NCI-H2171 (cell line): Measurements from ENCODE around the gene RGS3.

Source experiments
- DNase-seq: peaks from one replicate; lab custom pipeline; 2025; lab: John Stamatoyannopoulos, UW

The RGS3 gene

DNA sequence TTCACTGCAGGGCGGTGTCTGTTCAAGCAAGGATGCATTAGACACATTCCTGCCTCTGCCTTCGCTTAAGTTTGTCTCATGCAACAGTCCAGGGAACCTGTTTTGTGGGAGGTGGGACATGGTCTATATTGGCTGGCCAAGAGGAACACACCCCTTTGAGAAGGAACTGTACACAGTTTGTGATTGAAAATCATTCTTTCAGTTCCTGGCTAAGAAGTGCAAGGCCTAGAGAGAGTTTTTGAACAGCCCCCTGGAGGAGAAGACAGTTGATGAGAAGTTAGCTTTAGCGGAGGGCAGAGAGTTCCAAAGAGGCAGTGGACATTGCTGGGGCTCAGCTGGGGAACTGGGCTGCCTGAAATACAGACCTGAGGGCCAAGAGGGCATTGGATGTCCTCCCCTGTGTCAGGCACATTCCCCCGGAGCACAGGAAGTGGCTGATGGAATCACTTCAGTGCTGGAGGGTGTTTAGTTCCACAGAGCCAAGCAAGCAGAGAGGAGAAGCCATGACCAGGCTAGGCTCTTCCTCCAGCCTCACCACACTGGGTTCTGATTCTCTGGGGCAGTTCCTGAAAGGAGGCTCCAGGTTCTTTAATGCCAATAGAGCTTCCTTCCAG is 66.6 kb downstream of the RGS3 start:
- no peak for DNase-seq

DNA sequence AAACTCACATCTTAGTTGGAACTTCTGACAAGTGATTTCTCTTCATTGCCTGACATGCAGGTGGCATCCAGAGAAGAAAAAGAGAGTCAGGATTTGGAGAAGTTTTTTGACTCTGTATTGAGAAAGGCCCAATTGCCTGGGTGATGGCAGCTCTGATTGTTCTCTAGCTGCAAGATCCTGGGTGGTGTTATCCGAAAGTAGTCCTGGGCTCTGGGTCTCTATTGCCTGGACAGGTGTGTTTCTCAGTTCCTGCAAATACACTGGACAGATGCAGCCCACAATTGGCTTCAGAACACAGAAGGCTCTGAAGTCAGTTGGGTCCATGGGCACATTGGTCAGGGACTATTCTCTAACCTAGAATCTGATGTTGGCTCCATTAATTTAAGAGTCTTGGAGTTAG is 67.4 kb downstream of the RGS3 start:
- DNase-seq, result no peak

DNA sequence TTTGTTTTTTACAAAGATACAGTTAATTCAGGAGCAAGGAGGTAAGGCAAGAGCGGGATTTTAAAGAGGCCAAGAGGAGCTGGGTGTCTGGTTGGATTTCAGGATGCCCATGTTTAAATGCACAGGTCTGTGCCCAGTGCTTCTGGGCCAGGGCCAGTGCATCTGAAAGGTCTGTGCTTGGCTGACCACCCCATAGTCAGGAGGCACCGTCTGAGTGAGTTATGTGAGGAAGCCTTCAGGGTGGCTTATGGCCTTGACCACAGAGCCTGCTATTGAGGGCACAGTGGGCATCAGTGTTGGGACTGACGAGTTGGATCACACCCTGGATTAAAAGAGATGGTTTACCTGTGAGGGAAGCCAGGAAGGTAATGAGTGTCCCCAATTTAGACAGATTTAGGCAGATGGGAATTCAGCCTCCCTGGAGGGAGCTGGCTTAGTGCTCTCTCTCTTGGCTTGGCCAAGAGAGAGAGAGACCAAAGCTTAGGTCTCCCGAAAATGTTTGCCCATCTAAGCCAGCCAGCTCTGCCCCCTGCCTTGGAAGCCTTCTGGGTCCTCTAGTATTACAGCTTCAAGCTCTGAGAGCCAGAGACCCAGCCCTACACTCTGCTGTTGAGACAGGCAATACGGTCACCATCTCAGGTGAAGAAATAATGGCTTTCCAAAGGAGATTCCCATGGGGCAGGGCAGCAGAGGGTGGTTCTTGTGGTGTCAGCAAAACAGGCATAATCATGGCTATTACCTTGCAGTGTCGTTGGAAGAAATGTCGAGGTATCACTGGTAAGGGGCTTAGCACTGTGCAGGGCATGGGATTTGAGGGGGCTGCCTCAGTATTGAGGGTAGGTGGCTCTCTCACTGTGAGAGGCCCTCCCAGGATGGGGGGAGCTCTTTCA is 68.6 kb downstream of the RGS3 start:
- DNase-seq, result no peak

DNA sequence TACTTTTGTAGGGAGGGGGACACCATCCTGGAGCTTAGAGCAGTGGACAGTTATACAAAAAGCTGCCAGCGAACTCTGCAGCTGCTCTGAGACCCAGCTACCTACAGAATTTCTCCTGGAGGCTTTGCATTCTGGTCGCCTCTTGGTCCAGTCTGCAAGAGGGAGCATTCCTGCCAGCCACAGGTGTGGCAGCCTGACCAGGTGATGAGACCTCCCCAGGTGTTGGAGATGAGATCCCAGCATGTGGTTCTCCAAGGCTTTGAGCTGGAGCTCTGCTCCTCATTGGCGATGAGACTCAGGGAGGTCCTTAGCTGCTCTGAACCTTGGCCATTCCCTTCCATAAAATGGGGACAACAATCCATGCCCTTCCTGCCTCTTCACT is 69.3 kb downstream of the RGS3 start:
- DNase-seq, result no peak

DNA sequence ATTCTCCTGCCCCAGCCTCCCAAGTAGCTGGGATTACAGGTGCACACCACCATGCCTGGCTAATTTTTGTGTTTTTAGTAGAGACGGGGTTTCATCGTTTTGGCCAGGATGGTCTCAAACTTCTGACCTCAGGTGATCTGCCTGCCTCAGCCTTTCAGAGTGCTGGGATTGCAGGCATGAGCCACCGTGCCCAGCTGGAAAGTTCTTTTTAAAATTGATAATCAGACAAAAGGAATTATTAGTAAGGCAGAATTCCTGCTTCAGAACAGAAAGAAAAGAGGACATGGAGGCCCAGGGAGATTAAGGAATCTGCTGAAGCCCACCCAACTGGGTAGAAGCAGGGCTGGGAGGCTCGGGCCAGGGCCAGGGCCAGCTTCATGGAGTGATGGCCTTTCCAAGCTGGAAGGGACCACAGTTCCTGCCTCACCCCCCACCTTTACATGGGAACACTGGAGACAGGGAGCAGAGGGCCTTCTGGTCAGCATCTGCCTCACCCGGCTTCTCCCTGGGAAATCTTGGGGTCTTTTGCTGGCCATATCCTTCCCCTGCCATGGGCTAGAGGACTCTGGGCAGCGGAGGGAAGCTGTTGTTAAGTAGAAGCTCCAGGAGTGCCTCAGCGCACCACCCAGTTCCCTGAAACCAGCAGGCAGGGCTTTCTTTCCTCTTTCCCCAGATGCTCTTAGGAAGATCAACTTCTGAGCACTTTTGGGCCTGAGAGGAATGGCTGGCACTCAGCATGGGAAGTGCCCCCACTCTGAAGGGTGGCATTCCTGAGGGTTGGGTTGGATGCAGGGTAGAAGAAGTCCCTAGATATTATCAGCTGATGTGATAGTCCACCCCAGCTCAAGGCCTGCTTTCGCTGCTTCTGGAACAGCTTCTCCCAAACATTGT is 70.1 kb downstream of the RGS3 start:
- no peak for DNase-seq

DNA sequence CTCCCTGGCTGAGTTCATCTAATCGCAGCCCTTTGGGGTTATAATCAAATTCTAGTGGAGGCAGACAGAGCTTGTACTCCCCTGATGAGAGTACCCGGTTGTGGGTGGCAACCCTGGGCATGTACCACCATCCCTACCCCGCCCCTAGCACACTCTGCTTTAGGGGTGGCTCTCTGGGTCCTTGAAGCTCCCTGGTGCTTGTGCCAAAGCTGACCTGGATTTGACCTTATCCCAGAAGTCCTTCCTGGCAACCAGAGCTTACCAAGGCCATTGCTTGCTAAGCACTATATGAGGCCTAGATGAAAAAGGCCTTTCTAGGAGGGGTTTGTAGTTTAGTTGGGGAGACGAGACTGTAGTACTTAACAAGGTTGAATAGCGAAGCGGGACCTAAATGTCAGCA is 72.2 kb downstream of the RGS3 start:
- no peak for DNase-seq

DNA sequence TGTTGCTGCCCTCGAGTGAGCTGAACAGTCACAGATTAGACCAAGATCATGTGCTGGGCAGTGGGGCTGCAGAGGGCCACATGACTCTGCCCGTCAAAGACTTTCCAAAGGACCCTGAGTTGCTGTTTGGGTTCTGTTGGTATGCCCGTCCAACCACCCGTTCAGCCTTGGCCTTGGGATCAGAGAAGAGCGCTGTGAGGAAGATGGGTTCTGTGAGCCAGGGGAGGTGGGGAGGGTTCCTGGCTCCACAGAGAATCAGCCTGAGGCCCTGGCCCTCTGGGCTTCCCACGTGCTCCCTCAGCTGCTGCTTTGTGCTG is 72.6 kb downstream of the RGS3 start:
- DNase-seq, result no peak

DNA sequence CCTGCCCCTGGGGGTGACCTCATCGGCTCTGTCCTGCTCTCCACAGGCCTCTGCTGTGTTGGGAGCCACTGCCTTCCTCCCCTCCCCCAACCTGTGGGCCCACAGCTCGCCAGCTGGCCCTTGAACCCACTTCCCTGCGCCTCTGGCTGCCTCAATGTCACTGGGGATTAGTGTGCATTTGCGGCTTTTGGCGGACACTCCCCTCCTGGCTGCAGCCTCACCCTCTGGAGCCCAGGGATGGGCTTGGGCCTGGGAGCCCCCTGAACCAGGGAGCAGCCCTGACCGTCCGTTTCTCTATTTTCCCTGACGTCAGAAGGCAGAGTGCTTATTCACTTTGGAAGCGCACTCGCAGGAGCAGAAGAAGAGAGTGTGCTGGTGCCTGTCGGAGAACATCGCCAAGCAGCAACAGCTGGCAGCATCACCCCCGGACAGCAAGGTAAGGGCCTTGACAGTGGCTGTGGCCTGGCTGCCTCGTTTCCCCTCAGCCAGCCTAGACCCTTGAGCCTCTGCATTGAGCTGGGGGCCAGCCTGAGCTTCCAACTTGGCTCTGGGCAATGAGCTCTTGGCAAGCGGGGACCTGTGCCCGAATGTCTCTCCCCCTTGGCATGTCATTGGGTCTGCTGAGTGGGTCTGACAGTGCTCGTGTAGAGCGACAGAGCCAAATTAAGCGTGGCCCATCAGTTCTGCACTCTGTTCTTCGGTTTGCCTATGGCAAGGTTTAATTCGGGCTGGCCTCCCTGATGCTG is 73.1 kb downstream of the RGS3 start:
- no peak for DNase-seq

DNA sequence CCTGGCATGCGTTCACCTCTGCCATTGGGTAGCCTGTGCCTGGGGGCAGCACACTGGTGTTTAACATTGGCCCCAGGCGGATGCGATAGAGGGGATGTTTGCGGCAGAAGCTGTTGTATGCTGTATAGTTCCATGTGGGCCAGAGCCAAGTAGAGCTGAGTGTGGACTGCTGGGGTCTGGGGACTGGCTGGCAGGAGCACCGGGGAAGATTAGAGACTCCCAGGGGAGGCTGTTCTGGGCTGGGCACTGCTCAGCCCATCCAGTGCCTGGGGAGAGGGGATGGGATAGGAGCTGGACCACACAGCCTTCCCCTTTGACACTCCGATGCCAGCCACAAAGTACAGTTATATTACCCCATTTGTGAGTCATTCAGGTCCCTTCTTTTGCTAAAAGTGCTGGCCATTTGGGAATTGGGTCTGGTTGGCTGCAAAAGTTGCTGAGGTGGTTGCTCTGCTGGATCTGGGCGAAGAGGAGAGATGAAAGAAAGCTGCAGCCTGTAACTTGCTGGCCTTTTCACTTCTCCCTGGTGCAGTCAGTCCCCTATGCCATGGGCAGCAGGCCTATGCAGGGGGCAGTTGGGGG is 73.8 kb downstream of the RGS3 start:
- no peak for DNase-seq

DNA sequence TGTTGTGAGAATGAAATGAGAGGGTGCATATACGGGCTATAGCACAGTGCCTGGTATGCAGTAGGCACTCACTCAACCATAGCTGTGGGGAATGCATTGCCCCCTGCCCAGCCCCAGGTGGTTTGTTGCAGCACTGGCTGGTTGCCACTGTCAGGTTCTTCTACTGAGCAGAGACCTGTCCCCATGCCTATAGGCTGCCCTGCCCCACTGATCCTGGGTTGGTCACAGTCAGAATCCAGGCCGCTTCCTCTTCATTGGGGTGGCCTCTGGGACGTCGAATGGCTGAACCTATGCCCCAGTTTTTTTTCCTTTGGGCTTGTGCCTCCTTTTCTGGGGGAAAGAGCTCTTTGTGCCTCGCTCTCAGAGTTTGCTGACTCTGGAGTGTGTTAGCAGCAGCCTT is 74.6 kb downstream of the RGS3 start:
- DNase-seq, result no peak

DNA sequence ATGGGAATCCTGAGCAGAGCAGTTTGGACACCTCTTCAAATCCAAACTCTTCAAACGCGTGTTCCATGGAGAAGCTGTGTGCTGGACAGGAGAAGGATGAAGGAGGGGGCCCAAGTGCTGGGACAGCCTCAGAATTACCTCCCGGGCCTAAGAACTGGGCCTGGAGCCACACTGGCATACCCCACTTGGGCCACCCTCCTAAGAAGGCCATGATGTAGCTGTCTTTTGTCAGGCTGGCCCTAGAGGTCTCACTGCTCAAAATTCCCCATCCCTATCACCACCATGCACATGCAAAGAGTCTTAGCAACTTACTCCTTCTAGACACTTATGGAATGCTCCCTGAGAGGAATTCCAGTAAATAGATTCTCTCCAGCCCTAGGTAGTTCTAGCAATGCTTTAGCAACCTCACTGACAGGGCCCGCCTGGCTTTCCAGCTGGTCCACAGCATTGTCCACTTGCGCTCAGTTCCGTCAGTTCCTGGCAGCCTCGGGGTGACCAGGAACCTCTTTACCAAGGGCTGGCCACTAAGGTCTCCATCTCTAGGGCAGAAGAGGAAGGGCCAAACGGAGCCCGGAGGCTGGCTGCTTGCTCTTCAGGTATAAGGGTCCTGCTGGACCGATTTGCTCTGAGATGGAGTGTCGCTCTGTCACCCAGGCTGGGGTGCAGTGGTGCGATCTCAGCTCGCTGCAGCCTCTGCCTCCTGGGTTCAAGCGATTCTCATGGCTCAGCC is 75.3 kb downstream of the RGS3 start:
- DNase-seq, result no peak

DNA sequence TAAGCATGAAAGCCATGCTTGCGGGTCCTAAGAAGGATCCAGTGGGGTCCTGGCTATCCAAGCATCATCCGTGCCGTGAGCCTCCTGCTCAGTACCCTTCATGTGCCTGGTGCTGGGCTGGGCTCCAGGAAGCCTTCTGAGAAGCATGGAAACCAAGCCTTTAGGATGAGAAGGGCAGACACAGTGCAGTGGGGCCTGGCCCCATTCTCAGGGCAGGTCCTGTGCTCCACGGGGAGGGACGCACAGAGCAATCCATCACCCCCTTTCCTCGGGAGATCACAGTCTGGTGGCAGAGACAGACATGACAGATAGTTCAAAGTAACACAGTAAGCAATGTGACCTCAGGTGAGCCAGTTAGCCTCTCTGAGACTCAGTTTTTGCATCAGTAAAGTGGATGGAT is 76.9 kb downstream of the RGS3 start:
- DNase-seq, result no peak

DNA sequence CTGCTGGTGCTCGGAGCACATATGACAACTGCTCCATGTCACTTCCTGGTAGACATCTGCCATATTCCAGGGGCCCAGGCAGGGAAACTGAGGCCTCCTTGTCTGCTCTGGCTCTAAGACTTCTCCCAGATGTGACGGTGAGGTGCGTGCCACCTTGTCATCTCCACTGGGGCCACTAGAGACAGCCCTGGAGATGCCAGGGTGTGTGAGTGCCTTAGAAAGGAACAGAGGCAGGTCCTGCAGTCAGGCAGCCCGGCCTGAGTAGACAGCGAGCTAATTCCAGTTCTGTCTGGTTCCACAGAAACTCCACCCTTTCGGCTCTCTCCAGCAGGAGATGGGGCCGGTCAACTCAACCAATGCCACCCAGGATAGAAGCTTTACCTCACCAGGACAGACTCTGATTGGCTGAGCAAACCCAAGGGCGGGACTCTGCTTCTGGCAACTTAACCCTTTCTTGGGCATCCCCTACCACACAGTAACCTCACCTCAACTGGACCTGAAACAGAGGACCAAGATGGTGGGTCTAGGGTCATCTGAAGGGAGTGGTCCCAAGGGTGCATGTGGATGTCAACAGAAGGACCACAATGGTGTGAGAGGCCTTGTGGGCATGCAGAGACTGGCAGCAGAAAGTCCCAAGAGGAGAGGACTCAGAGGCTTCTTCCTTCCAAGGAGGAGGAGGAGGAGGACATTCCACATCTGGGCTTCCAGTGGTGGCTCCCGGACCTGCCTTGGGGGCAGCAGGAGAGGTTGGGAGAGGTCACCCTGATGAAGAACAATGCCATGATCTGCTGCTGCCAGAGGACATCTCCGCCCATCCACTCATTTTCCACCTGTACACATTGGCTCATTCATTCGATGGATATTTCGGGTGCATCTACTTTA is 77.7 kb downstream of the RGS3 start:
- no peak for DNase-seq

DNA sequence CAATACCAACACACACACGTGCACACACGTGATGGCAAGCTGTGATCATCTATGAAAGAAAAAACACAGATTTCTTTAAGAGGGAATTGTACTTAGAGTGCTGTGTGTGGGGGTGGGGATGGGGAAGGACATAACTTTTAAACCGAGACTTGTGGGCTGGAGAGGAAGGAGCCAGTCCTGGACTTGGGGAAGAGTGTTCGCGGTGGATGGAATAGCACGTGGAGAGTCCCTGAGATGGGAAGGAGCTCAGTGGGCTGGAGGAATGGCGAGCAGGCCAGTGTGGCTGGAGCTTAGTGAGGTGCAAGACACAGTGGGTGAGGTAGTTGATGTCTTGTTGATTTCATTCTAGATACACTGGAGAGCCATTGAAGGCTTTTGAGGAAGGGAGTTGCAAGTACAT is 78.5 kb downstream of the RGS3 start:
- DNase-seq, result no peak

DNA sequence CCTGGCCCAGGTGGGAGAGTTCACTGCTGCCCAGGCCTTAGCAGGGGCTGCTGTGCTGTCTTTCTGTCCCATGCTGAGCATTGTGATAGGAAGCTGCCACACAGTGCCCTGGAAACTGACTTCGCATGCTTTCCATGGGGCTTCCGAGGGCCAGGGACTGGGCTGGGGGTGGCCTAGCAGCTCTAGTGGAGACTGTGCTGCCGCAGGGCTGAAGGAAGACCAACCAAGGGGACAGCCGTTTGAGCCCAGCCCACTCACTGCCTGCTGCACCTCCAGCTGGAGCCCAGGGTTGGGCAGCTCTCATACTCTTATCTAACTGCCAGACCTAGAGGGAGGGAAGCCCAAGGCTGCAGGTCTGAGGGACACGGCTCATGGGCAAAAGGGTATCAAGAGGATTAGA is 79.2 kb downstream of the RGS3 start:
- no peak for DNase-seq

DNA sequence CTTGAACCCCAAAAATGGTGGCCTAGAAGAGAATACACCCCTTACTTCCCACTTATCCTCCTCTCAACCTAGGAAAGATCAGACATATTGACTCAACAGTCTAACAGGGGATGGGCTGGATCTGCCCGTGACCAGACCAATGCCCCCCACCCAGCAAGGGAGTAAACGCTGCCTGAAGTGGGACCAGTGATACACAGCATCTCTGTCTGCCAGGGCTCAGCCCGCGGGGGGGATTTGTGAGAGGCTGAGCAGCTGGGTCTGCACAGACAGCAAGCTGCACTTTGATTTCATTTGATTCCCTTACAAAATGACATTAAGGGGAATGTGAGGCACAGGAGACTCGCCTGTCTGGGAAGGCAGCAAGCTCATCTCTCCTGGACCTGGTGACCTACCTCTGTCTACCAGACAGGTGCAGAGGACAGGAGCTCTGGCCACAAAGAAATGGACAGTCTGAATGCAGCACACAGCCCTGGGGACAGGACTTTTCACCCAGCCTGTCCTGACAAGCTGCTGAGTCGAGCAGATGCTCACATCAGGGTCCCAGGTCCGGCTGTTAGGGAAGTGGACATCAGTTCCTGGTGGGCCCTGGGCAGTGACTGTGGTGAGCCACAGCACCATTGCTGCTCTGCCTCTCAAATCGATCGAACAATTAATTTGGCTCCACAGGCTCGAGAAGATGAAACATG is 79.9 kb downstream of the RGS3 start:
- no peak for DNase-seq

DNA sequence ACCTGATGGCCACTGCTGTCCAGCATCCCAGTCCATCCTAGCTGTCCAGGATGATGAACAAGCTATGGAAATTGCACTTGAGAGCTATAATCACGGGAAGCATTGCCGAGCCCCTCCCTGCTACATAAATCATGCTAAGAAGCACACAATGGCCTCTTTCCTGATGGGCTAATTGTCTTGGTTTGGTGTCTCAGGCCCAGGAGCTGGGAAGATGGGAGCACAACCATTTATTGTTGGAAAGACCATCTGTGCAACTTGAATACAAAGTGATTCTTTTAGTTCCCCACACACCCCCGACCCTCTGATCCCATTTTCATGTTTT is 80.4 kb downstream of the RGS3 start:
- DNase-seq, result no peak

DNA sequence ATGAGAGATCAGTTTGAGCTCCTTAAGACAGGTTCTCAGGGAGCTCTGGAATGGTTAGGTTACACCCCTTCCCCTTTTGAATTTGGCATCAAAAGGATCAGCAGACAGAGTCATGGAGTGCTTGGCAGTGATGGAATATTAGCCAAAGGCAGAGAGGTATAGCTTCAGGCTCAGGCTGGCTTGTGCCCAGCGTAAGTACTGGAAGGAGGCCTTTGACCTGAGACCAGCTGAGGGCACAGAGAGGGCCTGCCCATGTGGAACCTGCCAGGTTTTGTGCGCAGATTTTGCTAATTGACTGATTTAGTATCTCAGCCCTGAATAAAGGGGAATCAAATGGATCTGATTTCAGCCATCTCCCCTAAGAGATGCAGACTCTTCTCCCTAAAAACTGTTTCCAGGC is 81.5 kb downstream of the RGS3 start:
- DNase-seq, result no peak

DNA sequence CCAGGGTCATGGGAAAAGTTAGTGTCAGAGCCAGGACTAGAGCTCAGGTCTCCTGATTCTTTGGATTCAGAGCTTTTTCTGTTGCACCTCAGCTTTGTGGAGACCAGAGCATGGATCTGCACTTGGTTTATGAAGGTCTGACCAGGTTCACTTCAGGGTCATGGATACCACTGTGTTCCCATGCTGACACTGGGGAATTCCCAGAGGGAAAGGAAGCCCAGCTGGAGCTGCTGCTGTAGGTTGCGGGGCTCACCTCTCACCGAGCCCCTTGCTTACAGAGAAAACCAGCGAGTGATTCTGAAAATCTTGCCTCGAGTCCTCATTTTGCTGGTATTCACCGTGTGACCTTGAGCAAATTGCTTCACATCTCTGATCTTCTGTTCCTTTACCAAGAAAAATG is 83.0 kb downstream of the RGS3 start:
- DNase-seq, result no peak

DNA sequence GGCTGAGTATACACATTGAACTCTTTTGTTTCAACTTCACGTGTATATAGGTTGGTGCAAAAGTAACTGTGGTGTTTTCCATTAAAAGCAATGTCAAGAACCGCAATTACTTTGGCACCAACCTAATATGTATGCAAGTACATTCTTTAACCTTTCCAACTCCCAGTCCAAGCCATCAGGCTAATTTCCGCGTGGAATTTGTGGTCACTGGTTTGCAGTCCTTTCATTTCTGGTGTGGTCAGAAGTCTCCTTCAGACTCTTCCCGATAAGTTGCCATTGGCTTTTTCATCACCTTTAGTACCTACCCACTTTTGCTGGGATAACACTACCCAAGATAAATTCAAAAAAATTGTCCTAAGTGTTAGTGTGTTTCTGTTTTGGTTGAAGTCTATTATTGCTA is 84.0 kb downstream of the RGS3 start:
- no peak for DNase-seq
